K562 (cell line): ENCODE measurements around the gene NXF1. TPM values are rescaled to one million over a fixed set of nuclear protein-coding genes. Genes with fewer than 3 reads are reported as not detected.

ENCODE experiments used
- BHLHE40 ChIP-seq: IDR thresholded peaks from 2 replicates; pipeline ENCODE4 v1.6.1; 2011; ENCODE audit warnings: low read length, improper control_type of control experiment
- ERF ChIP-seq: fragments of 450-650 bp; formaldehyde crosslinking; IDR thresholded peaks from 2 replicates; pipeline ENCODE4 v1.4.0; 2020; ENCODE audit warnings: mild to moderate bottlenecking, mixed read lengths
- ESRRB ChIP-seq: fragments of 250-450 bp; sonication (Bioruptor Pico); IDR thresholded peaks from 2 replicates; pipeline ENCODE4 v1.5.0; 2020; ENCODE audit warnings: mild to moderate bottlenecking, moderate library complexity, borderline replicate concordance
- ETS2 ChIP-seq: IDR thresholded peaks from 2 replicates; pipeline ENCODE4 v1.6.1; 2016; ENCODE audit warnings: borderline replicate concordance, missing genetic modification characterization, mild to moderate bottlenecking, moderate library complexity, missing compliant biosample characterization; ENCODE audit not compliant: poor library complexity, severe bottlenecking
- FOXK1 ChIP-seq: sonication (generic); formaldehyde crosslinking; IDR thresholded peaks from 2 replicates; pipeline ENCODE4 v1.8.0; 2022; ENCODE audit warnings: missing genetic modification reagents, mild to moderate bottlenecking, borderline replicate concordance
- KAT8 ChIP-seq: fragments of 450-650 bp; IDR thresholded peaks from 2 replicates; pipeline ENCODE4 v1.6.1; 2016; ENCODE audit warnings: low read depth, mild to moderate bottlenecking
- KDM4B ChIP-seq, 2 experiments: fragments of 450-650 bp in 1 of 2; sonication (generic) in 1 of 2; IDR thresholded peaks; 2 replicates each; pipeline ENCODE4 v1.6.1; 2016 to 2017; ENCODE audit warnings: borderline replicate concordance in 2 of 2, antibody characterized with exemption in 1 of 2, low read depth in 1 of 2, mild to moderate bottlenecking in 1 of 2
- NUFIP1 ChIP-seq: fragments of 450-650 bp; IDR thresholded peaks from 2 replicates; pipeline ENCODE4 v1.6.1; 2018; ENCODE audit not compliant: partially characterized antibody
- PHF8 ChIP-seq: fragments of 200-600 bp; sonication (generic); IDR thresholded peaks from 2 replicates; pipeline ENCODE4 v1.6.1; 2012; ENCODE audit warnings: mixed run types, mild to moderate bottlenecking, inconsistent platforms, low read length, moderate library complexity, borderline replicate concordance
- STAT5B ChIP-seq: fragments of 250-450 bp; sonication (Bioruptor Pico); IDR thresholded peaks from 2 replicates; pipeline ENCODE4 v1.8.0; 2021; ENCODE audit warnings: mild to moderate bottlenecking, inconsistent platforms
- THAP7 ChIP-seq: fragments of 250-450 bp; sonication (Bioruptor Pico); IDR thresholded peaks from 2 replicates; pipeline ENCODE4 v1.5.0; 2021
- YY1 ChIP-seq, 3 experiments: IDR thresholded peaks; 2 replicates each; pipeline ENCODE4 v1.6.1; 2011; ENCODE audit warnings: low read length in 2 of 3, mild to moderate bottlenecking in 2 of 3, moderate library complexity in 2 of 3, borderline replicate concordance in 1 of 3, control low read depth in 1 of 3, low read depth in 1 of 3; ENCODE audit not compliant: insufficient read depth in 3 of 3, insufficient replicate concordance in 2 of 3, control insufficient read depth in 1 of 3, insufficient read length in 1 of 3; ENCODE audit errors: extremely low read depth in 1 of 3
- ZNF12 ChIP-seq: sonication (generic); formaldehyde crosslinking; IDR thresholded peaks from 2 replicates; pipeline ENCODE4 v1.4.0; 2020; ENCODE audit warnings: mild to moderate bottlenecking, missing genetic modification reagents
- ZNF584 ChIP-seq: fragments of 200-800 bp; sonication (Bioruptor generic); IDR thresholded peaks from 2 replicates; pipeline ENCODE4 v1.6.1; 2016; ENCODE audit warnings: low read depth, mild to moderate bottlenecking, missing genetic modification characterization, missing compliant biosample characterization
- polyA plus RNA-seq, 8 experiments: library from polyadenylated mRNA; depleted of rRNA in 4 of 8; stranded (reverse) in 5 of 8; unstranded in 3 of 8; fragments of >200 nt; fragmentation: Nextera tagmentation in 2 of 8; fragmentation: Illumina TruSeq in 1 of 8; extraction: Ambion mirVana in 2 of 8; extraction: Trizol in 1 of 8; gene quantifications; 2 replicates each; pipeline versions ENCODE4 v1.2.1 to v1.2.3, GENCODE V29; 2011 to 2014; ENCODE audit warnings: inconsistent platforms in 1 of 8, missing spikeins in 1 of 8
- total RNA-seq, 7 experiments: library from RNA; depleted of rRNA in 6 of 7; stranded (reverse); fragments of >200 nt in 6 of 7; fragmentation: Illumina TruSeq in 2 of 7; extraction: Trizol in 2 of 7; gene quantifications; 2 replicates each; pipeline versions ENCODE4 v1.2.1 to v1.2.3, GENCODE V29; 2011 to 2021; ENCODE audit warnings: low replicate concordance in 1 of 7
- TF ChIP-seq, protein P1 (sequence below): fragments of 450-650 bp; formaldehyde crosslinking; IDR thresholded peaks from 2 replicates; pipeline ENCODE4 v1.4.0; 2020; ENCODE audit warnings: mild to moderate bottlenecking, moderate library complexity
- TF ChIP-seq, protein P2 (sequence below), 2 experiments: IDR thresholded peaks in 1 of 2; conservative IDR thresholded peaks in 1 of 2; 2 replicates each; pipeline ENCODE4 v1.6.1; 2016; ENCODE audit warnings: low read depth in 2 of 2, mild to moderate bottlenecking in 1 of 2, missing compliant biosample characterization in 1 of 2, missing genetic modification characterization in 1 of 2, moderate library complexity in 1 of 2
- TF ChIP-seq, protein P3 (sequence below), 2 experiments: fragments of 450-650 bp; IDR thresholded peaks; 2 replicates each; pipeline ENCODE4 v1.6.1; 2016
- TF ChIP-seq, protein P4 (sequence below), 2 experiments: fragments of 450-650 bp in 1 of 2; sonication (generic) in 1 of 2; formaldehyde crosslinking; conservative IDR thresholded peaks; 2 replicates each; pipeline versions ENCODE4 v1.4.0 to v1.8.1; 2020 to 2022; ENCODE audit warnings: mild to moderate bottlenecking in 1 of 2, missing genetic modification reagents in 1 of 2

NXF1 gene
- total and polyA plus RNA-seq, 9 of the 15 experiments (the other 6 are each of a cell fraction or from before 2014, with no cell fraction given): 18.1 to 98.3 (median 35.8) TPM

DNA sequence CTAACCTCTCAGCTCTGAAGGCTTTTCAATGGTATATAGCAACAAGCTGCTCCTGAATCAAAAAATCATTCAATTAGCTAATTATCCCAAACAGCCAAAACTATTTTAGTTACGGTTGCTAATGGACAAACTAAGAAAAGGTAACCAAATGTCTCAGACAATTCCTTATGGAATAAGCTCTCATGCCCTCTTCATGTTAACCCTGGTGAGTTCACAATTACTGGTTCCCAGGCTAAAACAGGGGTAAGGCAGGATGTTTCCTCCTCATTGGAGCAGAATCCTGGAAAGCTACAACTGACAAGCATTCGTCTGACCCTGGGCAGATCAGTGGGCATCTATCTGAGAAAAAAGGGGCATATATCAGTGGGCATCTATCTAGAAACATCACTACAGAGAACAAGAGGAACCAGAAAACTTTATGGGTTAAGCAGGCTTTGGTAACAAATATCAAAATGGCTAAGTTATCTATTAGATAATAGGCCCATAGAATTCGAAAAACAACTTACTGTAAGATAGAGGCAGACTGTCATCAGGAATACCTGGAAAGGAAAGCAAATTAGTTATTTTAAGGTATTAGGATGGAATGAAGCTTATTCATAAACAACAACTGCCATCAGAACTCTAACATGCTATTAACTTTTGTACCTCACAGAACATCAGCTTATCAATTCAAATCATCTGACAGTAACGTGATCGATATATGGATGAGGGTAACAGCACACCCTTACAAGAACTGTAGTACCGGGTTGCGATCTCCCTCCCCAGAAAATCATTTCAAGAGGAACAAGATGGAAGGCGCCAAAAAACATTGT is 49.0 kb upstream of the NXF1 start (continued):
- TF ChIP-seq, protein P1, sequence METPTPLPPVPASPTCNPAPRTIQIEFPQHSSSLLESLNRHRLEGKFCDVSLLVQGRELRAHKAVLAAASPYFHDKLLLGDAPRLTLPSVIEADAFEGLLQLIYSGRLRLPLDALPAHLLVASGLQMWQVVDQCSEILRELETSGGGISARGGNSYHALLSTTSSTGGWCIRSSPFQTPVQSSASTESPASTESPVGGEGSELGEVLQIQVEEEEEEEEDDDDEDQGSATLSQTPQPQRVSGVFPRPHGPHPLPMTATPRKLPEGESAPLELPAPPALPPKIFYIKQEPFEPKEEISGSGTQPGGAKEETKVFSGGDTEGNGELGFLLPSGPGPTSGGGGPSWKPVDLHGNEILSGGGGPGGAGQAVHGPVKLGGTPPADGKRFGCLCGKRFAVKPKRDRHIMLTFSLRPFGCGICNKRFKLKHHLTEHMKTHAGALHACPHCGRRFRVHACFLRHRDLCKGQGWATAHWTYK (CRISPR knock-in tag): no peak
- TF ChIP-seq ZNF12 (no peak), PHF8 (no peak), ETS2 (no peak), ZNF584 (CRISPR knock-in tag) (0 out of 2 replicates have a peak, but pooled peaks have one; percentile 15), BHLHE40 (no peak), YY1 (IDR thresholded peaks at IDR 0.05; ENCODE audit: borderline replicate concordance in 1 of 3, control insufficient read depth in 1 of 3, extremely low read depth in 1 of 3, insufficient read depth in 3 of 3, insufficient read length in 1 of 3, insufficient replicate concordance in 2 of 3, low read depth in 1 of 3, low read length in 2 of 3) (no peak), THAP7 (CRISPR knock-in tag) (no peak), FOXK1 (CRISPR knock-in tag) (no peak), NUFIP1 (no peak), ESRRB (CRISPR knock-in tag) (no peak), ERF (CRISPR knock-in tag) (no peak), KDM4B (IDR thresholded peaks at IDR 0.05; ENCODE audit: borderline replicate concordance in 2 of 2, low read depth in 1 of 2) (no peak), STAT5B (no peak), KAT8 (no peak)
- TF ChIP-seq, protein P2, sequence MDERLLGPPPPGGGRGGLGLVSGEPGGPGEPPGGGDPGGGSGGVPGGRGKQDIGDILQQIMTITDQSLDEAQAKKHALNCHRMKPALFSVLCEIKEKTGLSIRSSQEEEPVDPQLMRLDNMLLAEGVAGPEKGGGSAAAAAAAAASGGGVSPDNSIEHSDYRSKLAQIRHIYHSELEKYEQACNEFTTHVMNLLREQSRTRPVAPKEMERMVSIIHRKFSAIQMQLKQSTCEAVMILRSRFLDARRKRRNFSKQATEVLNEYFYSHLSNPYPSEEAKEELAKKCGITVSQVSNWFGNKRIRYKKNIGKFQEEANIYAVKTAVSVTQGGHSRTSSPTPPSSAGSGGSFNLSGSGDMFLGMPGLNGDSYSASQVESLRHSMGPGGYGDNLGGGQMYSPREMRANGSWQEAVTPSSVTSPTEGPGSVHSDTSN (CRISPR knock-in tag; IDR thresholded peaks at IDR 0.05; ENCODE audit: low read depth): no peak
- TF ChIP-seq, protein P2 (tag; conservative IDR thresholded peaks at IDR 0.05; ENCODE audit: low read depth): no peak
- TF ChIP-seq, protein P3, sequence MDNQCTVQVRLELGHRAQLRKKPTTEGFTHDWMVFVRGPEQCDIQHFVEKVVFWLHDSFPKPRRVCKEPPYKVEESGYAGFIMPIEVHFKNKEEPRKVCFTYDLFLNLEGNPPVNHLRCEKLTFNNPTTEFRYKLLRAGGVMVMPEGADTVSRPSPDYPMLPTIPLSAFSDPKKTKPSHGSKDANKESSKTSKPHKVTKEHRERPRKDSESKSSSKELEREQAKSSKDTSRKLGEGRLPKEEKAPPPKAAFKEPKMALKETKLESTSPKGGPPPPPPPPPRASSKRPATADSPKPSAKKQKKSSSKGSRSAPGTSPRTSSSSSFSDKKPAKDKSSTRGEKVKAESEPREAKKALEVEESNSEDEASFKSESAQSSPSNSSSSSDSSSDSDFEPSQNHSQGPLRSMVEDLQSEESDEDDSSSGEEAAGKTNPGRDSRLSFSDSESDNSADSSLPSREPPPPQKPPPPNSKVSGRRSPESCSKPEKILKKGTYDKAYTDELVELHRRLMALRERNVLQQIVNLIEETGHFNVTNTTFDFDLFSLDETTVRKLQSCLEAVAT (IDR thresholded peaks at IDR 0.05): no peak; a peak in 1 of 4 replicates
- TF ChIP-seq, protein P4, sequence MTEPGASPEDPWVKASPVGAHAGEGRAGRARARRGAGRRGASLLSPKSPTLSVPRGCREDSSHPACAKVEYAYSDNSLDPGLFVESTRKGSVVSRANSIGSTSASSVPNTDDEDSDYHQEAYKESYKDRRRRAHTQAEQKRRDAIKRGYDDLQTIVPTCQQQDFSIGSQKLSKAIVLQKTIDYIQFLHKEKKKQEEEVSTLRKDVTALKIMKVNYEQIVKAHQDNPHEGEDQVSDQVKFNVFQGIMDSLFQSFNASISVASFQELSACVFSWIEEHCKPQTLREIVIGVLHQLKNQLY (CRISPR knock-in tag; conservative IDR thresholded peaks at IDR 0.05): no peak
